Midbrain (tissue), 1 donor: ENCODE data around the gene NPR2.

Experiments
- DNase-seq: peaks from one replicate; lab custom pipeline; 2025; lab: John Stamatoyannopoulos, UW

Gene NPR2

GRCh38 chr9:35832814-35833213, 41.4 kb downstream of the NPR2 start:
- no peak for DNase-seq

- DNase-seq = no peak
These were observed 43.1 kb downstream of the NPR2 start for GRCh38 chr9:35834260-35835215.

DNA sequence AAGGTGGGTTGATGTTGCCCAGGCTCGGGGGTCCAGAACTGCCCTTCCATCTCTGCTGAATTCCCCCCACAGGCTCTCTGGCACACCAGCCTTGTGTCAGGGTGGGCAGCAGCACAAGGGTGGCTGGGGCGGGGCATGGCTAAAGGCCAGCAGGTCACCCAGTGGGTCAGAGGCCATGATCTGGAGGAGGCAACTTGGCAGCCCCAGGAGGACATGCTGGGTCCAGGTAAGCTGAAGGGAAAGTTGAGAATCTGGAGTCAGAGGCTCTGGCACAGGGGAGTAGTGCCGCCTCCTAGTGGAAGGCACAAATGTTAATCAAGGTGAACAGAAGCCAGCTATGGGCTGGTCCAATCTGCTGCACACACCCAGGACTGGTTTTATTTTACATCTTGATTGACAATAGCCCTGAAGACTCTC, 43.8 kb downstream of the NPR2 start:
- DNase-seq = no peak

DNA sequence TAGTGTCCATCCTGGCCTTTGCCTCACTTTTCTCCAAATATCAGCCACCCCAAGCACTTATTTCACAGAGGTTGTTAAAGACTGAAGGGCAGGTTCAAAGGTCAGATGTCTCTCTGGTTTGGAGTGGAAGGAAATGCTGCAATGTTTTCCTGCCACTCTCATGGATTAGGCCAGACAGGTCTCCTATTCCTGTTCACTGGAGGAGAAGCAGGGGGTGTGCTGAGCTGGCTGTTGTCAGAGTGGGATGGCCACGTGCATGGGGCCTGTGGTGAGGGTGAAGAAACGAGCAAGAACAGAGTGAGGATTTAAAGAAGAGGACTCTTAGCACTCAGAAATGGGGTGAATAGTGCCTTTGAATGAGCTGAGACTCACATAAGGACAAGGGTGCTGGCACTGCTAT, 44.4 kb downstream of the NPR2 start:
- no peak for DNase-seq

GRCh38 chr9:35836595-35836994, 45.2 kb downstream of the NPR2 start:
- DNase-seq = no peak

- no peak for DNase-seq
These were observed 48.5 kb downstream of the NPR2 start for GRCh38 chr9:35839926-35840325.

- no peak for DNase-seq
These were observed 49.7 kb downstream of the NPR2 start for GRCh38 chr9:35840881-35841644.

DNA sequence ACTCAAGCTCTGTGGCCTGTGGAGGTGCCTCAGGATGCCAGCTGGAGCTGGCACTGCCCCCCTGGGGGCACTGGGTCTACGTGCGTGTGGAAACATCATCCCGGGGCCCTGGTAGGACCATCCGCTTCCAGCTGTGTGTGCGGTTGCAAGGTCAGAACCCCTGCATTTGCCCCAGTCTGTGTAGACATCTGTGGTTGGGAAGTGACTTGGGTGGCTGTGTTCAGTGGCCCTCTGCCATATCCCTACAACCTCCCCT, 50.2 kb downstream of the NPR2 start:
- no peak for DNase-seq

DNA sequence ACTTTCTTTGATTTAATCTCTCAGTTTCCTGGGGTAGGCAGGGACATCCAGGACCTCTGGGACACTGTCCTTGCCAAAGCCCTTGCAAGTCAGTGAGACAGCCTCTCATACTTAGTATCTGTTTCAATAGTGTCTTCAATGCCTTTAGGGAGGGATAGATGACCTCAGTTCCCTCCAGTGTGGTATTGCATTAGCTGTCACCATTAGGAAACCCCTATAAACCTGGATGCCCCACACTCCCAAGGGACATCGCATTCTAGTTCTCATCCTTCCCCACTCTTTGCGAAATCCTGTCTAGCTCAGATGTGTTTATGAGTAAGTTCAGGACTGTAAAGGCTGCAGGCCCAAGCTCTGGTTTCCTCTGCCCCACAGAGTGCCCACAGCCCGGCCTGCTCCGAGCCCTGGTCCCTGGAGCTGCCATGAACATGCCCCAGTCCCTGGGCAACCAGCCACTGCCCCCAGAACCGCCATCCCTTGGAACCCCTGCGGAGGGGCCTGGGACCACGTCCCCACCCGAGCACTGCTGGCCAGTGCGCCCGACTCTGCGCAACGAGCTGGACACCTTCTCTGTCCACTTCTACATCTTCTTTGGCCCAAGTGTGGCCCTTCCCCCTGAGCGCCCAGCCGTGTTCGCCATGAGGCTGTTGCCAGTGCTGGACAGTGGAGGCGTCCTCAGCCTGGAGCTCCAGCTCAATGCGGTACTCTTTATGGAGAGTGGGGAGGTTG, 50.8 kb downstream of the NPR2 start:
- DNase-seq = no peak

DNA sequence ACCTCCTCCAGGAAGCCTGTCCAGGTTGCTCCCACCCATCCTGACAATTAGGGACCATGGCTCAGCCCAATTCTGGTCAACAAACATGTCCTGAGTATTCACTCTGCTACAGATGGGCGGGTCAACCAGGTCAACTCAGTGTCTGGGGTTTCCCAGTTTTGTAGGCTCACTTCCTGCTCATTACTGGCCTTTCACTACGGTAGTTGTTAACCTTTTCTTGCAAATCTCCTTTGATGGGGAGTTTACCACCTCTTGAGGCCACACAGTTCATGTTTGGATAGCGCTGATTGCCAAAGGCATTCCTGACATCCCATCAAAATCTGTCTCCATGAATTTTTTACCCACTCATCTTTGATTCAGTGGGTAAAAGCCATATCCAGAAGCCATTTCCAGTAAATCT, 51.4 kb downstream of the NPR2 start:
- no peak for DNase-seq

- DNase-seq = peak; percentile 55
These were observed 53.4 kb downstream of the NPR2 start for GRCh38 chr9:35844628-35845270.

DNA sequence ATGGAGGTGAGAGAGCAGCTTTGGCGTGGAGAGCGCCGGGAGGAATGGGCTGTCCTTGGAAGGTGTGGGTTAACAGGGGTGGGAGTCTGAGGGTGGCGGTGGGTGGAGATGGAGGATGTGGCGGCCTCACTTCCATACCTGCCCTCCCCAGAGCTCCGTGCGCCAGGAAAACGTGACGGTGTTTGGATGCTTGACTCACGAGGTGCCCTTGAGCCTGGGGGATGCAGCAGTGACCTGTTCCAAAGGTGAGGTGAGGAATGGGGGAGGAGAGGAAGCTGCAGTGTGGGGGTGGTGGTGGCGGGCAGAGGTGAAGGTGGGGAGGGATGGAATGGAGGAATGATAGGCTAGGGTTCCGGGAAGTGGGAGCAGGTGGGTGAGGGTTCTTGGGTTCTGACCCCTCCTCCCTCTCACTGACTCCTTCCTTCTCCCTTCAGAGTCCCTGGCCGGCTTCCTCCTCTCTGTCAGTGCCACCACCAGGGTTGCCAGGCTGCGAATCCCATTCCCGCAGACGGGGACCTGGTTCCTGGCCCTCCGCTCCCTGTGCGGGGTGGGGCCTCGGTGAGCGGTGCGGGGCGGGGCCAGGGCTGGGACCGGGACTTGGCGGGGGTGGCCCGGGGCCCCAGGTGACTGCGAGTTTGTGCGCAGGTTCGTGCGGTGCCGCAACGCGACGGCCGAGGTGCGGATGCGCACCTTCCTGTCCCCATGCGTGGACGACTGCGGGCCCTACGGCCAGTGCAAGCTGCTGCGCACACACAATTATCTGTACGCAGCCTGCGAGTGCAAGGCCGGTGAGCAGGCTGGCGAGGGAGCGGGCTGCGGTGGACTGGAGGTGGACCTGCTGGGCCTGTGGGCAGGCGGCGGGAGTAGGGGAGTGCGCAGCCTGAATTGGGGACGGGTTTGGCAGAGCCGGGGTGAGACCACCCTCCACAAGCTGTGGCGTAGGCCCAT, 54.7 kb downstream of the NPR2 start:
- DNase-seq = no peak

DNA sequence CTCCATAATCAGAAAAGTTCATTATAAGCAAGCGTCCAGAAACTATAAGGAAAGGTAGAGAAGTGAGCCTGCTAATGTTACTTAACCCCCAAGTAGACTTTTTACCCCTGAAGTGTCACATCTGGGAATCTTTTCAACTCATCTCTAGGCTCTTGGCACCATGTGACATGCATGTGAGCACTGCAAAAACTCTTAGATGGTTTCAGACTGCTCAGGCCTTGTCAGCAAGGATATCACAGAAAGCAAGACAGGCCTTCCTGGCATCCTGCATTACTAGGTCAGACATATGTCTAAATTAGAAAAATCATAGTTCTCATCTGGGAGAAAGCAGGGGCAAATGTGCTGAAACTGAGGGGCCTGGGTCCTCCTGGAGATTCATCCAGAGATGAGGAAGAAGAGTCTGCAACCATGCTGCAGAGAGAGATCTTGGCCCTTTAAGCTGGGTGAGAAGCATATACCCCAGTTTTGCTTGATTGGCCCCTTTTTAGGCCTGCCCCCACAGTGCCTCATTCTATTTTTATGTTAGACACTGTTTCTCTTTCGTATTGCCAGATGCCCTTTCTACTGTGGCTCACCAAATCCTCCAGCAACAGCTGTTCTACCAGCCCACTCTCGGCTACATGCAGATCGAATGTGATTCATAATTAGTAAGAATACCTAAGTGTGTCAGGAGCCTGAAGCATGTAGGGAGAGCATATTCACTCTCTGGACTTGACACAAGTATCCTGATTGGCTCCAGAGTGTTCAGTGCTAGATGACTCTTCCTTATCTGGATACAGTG, 56.6 kb downstream of the NPR2 start:
- DNase-seq = no peak

GRCh38 chr9:35852267-35852815, 61.0 kb downstream of the NPR2 start:
- no peak for DNase-seq

DNA sequence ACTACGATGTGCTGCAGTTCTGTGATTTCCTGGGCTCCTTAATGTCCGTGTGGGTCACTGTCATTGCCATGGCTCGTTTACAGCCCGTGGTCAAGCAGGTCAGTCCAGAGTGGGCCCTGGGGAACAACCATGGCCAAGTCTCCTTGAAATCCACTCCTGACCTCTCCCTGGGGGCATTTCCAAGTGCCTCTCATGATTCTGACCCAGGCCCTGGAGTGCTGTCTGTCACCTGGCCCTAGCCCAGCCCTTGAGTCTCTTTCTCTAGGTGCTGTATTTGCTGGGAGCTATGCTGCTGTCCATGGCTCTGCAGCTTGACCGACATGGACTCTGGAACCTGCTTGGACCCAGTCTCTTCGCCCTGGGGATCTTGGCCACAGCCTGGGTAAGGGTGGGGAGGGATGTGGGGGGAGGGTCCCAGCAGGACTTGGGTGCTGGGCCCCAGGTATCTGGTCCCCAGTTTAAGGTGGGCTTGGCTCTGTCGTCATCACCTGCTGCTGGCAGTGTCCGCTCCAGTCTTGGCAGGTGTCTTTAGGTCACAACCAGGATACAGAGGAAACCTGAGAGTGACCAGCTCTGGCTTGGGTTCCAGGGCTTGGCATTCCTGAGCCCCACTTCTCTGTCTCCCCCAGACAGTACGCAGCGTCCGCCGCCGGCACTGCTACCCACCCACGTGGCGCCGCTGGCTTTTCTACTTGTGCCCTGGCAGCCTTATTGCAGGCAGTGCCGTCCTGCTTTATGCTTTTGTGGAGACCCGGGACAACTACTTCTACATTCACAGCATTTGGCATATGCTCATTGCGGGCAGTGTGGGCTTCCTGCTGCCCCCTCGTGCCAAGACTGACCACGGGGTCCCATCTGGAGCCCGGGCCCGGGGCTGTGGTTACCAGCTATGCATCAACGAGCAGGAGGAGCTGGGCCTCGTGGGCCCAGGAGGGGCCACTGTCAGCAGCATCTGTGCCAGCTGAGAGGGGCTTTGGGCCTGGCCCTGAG, 61.8 kb downstream of the NPR2 start:
- no peak for DNase-seq

DNA sequence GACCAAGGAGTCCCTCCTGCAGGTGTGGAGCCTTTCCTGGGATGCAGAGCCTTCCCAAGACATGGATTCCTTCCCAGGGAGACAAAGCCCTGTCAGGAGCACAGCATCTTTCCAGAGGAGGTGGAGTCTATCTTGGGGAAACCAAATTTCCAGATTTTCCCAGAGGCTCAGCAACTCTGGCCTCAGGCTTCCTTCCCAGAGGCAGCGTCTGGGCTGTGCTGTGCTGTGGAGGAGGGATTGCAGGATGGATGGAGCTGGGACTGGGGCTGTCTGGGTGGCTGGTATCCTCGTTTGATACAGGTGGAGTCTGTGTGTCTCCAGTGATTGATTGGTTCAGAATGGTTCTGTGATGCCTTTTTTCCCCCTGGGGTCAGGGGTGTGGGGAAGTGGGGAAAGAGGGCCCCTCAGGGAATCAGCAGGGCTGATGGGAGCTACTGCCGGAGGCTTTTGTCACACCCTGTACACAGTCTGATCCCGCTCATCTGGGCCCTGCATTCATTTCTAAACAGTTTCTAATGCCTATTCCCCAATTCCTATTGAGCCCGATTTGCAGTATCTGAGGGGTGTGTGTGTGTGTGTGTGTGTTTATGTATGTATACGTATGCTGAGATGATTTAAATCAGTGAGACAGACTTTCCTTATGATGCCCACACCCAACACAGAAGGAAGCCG, 62.8 kb downstream of the NPR2 start:
- DNase-seq = no peak

GRCh38 chr9:35856206-35856605, 64.8 kb downstream of the NPR2 start:
- DNase-seq = no peak

GRCh38 chr9:35856882-35857281, 65.5 kb downstream of the NPR2 start:
- no peak for DNase-seq
